ENCODE data around the gene ZNF324B. TPM values are rescaled to one million over a fixed set of nuclear protein-coding genes. Genes with fewer than 3 reads are reported as not detected.
"Not testable (repeated sequence)": the region's sequence is repeated elsewhere in the genome, so short reads cannot be mapped to it uniquely, and the experiment has no call there.

Gene ZNF324B
- total RNA-seq: 1 to 10 TPM; 1.9 to 5.2 (median 3.2) TPM
- polyA plus RNA-seq: 1 to 10 TPM; 1.4 to 1.6 TPM
- long read RNA-seq, donor 1, transcript ZNF324B-201 (4 exons, 2,996 nt): major isoform, 5 of 6 reads
- long read RNA-seq, donor 1, partial matches to known transcripts: 0 of 6 reads
- long read RNA-seq, donor 1, other reads (novel, unspliced or antisense): 1 of 6 reads
- long read RNA-seq, donor 2, partial matches to known transcripts: 0 of 2 reads
- long read RNA-seq, donor 2, other reads (novel, unspliced or antisense): 0 of 2 reads
- long read RNA-seq, donor 3: 0 reads

GRCh38 chr19:58451358-58452101, at the start of gene ZNF324B:
Gene ZNF324B (plus strand): TSS chr19:58451622. CDS start chr19:58453702, 2,080 bp downstream.
- ATAC-seq (peak; percentile 97 to 99 (median 99)), DNase-seq (peak; percentile 96)
- intact Hi-C loops (cut with DNase I): loop anchor here in 1 of 10 donors (1.0 kb wide), 1 partner anchor 11 kb away; the partner anchor contains the start of gene ZNF132
- Histone ChIP-seq H3K36me3 (peaks cover 0 to 26% (median 0%) of the 10 kb centered on the region in 9 donors), H3K27ac (peak within 1 kb of the TSS in 8 of 10 donors; percentile 28 to 85 (median 68)), H3K4me3 (peak within 1 kb of the TSS; percentile 68 to 99 (median 82)), H3K9me3 (peaks cover 0 to 7% (median 0%) of the 10 kb centered on the region in 11 donors), H3K27me3 (peaks cover 0 to 15% (median 0%) of the 10 kb centered on the region in 7 donors), H3K4me1 (peaks cover 0 to 16% (median 5%) of the 10 kb centered on the region in 9 donors)
- TF ChIP-seq, protein P1, sequence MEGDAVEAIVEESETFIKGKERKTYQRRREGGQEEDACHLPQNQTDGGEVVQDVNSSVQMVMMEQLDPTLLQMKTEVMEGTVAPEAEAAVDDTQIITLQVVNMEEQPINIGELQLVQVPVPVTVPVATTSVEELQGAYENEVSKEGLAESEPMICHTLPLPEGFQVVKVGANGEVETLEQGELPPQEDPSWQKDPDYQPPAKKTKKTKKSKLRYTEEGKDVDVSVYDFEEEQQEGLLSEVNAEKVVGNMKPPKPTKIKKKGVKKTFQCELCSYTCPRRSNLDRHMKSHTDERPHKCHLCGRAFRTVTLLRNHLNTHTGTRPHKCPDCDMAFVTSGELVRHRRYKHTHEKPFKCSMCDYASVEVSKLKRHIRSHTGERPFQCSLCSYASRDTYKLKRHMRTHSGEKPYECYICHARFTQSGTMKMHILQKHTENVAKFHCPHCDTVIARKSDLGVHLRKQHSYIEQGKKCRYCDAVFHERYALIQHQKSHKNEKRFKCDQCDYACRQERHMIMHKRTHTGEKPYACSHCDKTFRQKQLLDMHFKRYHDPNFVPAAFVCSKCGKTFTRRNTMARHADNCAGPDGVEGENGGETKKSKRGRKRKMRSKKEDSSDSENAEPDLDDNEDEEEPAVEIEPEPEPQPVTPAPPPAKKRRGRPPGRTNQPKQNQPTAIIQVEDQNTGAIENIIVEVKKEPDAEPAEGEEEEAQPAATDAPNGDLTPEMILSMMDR (IDR thresholded peaks at IDR 0.05): no peak
- 0% methylated on average over 68 to 79 of the region's 79 CpGs for WGBS, 2 donors

GRCh38 chr19:58401840-58402421, 49.5 kb upstream of the ZNF324B start:
- WGBS, 2 donors: 30 to 31% methylated on average over 23 of the region's 23 CpGs
- intact Hi-C loops (cut with DNase I): loop anchor here in 1 of 10 donors (2.0 kb wide), 1 partner anchor 15 kb away; the partner anchor contains the start of gene RPS5
- H3K4me1 ChIP-seq: peaks cover 8 to 25% (median 13%) of the 10 kb centered on the region in 9 donors
- TF ChIP-seq, protein P1 (IDR thresholded peaks at IDR 0.05): no peak
- H3K27ac ChIP-seq: peak overlapping the region in 4 of 10 donors; percentile 46 to 67 (median 50)
- H3K9me3 ChIP-seq: no peaks in the 10 kb centered on the region
- no peak for DNase-seq
- H3K36me3 ChIP-seq: no peaks in the 10 kb centered on the region
- H3K27me3 ChIP-seq: peaks cover 0 to 14% (median 9%) of the 10 kb centered on the region in 7 donors
- ATAC-seq: peak in 1 of 8 donors; percentile 0
- H3K4me3 ChIP-seq: peak overlapping the region in 9 of 10 donors; percentile 50 to 74 (median 62)

DNA sequence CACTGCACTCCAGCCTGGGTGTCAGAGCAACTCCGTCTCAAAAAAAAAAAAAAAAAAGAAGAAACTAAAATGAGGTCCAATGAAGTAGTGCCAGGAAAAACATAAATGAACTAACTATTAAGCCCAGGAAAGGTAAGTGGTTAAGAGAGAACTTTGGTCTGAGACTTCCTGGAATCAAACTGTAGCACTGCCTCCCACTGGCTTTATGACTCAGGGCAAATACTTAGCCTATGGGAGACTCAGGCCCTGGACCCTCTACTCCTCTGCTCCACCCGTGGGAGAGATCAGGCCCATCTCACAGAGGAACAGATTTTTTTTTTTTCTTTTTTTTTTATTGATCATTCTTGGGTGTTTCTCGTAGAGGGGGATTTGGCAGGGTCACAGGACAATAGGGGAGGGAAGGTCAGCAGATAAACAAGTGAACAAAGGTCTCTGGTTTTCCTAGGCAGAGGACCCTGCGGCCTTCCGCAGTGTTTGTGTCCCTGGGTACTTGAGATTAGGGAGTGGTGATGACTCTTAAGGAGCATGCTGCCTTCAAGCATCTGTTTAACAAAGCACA, 47.4 kb upstream of the ZNF324B start:
- peaks cover 8 to 37% (median 26%) of the 10 kb centered on the region in 9 donors for H3K4me1 ChIP-seq
- H3K36me3 ChIP-seq; H3K27me3 ChIP-seq; H3K9me3 ChIP-seq; DNase-seq; H3K27ac ChIP-seq; intact Hi-C loops (cut with DNase I); H3K4me3 ChIP-seq; ATAC-seq: not testable (repeated sequence)
- 67 to 78% methylated on average over 5 of the region's 5 CpGs for WGBS, 2 donors

DNA sequence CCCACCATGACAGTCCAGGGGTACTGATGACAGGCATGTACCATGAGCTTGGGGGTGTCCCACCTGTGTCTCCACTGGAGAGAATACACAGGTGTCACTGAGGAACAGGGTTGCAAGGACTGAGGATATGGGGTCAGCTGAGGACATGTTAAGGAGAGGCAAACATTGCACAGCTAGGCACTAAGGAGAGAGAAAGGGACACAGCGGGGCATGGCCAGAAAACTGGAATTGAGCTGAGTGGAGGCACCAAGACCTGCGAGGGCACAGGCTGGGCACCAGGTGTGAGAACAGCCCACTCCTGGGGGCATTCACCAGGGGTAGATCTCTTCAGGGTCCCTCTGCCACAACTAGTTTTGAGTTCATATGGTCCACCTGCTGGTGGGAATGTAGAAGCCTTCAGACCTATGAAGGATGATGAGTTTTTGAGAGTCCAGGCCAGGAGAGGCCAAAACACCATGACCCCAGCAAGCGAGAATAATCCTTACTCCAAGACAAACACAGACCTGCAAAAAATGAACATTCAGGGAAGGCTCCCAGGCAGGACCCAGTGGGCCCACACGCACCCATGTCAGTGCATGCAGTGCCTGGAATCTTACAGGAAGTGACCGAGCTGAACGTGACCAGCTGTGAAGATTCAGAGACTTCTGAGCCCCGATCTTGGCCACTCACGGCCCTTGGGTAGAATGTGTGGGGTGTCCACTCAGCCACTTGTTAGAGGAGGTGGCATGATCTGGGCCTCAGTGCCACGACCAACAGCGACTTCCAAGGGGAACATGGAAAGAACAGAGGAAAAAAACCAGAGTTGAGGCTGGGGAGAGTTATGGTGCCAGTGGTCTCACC, 44.4 kb upstream of the ZNF324B start:
- Histone ChIP-seq H3K27ac (peak overlapping the region in 6 of 10 donors; percentile 90 to 94 (median 92)), H3K27me3 (no peaks in the 10 kb centered on the region), H3K4me1 (peaks cover 5 to 34% (median 27%) of the 10 kb centered on the region in 9 donors), H3K4me3 (peak overlapping the region in 8 of 10 donors; percentile 79 to 100 (median 90)), H3K36me3 (peaks cover 0 to 6% (median 0%) of the 10 kb centered on the region in 9 donors), H3K9me3 (no peaks in the 10 kb centered on the region)
- TF ChIP-seq, protein P1 (IDR thresholded peaks at IDR 0.05): peak in 6 of 9 donors; percentile 8 to 38 (median 26)
- intact Hi-C loops (cut with DNase I): no loop called here
- 69 to 70% methylated on average over 10 of the region's 10 CpGs for WGBS, 2 donors
- no peak for DNase-seq
- no peak for ATAC-seq
